ENCODE data around the gene DOCK3.

GRCh38 chr3:50687916-50688315, 13.2 kb downstream of the DOCK3 start:
- TF ChIP-seq CTCF (IDR thresholded peaks at IDR 0.05; ENCODE audit: low read length) (no peak), EZH2 (optimal IDR thresholded peaks at IDR 0.05; ENCODE audit: low read depth, low read length) (no peak), EZH2phosphoT487 (IDR thresholded peaks at IDR 0.05; ENCODE audit: low read length) (no peak)
